D721Med (cell line): ENCODE data around the gene CPPED1.
"Not testable (repeated sequence)": the region's sequence is repeated elsewhere in the genome, so short reads cannot be mapped to it uniquely, and the experiment has no call there.

Experiments
- DNase-seq: peaks from one replicate; pipeline ENCODE4 v3.0.0; 2011; ENCODE audit warnings: low spot score; ENCODE audit not compliant: insufficient read length
- FAIRE-seq: peaks from 2 replicates; lab custom pipeline; 2011; peaks lifted over from hg19 to GRCh38; lab: Jason Lieb, UNC
- TF ChIP-seq, protein P1 (sequence below): IDR thresholded peaks from 2 replicates; pipeline ENCODE4 v1.5.1; 2012; ENCODE audit warnings: mild to moderate bottlenecking, control low read depth; ENCODE audit not compliant: insufficient read depth; ENCODE audit errors: missing control alignments

CPPED1 gene

DNA sequence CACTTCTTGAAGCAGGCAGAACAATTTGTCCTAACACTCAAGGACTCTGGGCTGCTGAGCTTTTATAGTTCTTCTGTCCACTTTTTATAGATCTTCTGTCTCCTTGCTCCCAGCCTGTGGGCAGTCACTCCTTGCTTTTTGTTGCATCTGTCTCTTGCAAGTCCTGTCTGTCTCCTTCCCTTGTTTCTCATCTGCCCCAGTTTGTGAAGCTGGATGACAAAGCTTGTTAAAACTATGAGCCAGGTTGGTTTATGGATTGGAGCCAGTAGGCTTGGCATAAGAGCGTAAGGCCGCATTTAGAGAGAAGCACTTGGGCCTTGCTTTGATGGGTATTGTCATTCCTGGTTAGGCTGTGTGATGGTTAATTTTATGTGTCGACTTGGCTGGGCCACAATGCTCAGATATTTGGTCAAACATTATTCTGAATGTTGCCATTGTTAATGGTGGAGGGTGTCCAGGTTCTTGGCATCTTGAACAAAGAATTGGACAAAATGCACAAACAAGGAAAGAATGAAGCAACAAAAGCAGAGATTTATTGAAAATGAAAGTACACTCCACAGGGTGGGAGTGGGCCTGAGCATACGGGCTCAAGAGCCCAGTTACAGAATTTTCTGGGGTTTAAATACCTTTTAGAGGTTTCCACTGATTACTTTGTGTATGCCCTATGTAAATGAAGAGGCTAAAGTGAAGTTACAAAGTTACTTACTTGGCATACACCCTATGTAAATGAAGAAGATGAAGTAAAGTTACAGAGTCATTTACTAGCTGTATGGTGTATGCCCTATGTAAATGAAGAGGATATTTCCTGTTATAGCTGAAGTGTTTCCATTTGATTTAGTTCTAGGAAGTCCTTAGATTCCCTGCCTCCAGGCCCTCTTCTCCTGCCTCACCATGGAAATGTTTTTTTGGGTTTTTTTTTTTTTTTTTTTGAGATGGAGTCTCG lies 8.0 kb upstream of the CPPED1 start:
- FAIRE-seq, result no peak
- no peak for DNase-seq
- TF ChIP-seq, protein P1, sequence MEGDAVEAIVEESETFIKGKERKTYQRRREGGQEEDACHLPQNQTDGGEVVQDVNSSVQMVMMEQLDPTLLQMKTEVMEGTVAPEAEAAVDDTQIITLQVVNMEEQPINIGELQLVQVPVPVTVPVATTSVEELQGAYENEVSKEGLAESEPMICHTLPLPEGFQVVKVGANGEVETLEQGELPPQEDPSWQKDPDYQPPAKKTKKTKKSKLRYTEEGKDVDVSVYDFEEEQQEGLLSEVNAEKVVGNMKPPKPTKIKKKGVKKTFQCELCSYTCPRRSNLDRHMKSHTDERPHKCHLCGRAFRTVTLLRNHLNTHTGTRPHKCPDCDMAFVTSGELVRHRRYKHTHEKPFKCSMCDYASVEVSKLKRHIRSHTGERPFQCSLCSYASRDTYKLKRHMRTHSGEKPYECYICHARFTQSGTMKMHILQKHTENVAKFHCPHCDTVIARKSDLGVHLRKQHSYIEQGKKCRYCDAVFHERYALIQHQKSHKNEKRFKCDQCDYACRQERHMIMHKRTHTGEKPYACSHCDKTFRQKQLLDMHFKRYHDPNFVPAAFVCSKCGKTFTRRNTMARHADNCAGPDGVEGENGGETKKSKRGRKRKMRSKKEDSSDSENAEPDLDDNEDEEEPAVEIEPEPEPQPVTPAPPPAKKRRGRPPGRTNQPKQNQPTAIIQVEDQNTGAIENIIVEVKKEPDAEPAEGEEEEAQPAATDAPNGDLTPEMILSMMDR, result no peak

DNA sequence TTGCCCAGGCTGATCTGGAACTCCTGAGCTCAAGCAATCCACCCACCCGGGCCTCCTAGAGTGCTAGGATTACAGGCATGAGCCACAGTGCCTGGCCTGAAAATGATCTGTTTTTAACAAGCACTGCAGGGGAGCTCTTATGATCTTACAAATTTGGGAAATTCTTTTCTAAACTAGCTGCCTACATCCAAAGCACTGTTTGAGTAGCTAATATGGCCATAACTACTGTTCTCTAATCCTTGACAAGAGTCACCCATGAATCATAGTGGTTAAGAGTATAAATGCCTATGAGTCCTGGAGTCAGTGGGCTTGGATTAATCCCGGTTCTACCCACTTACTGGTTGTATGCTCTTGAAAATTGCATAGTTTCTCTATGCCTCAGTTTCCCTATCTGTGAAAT lies 1.4 kb upstream of the CPPED1 start:
- FAIRE-seq, result no peak
- TF ChIP-seq, protein P1, result no peak
- DNase-seq, result no peak

DNA sequence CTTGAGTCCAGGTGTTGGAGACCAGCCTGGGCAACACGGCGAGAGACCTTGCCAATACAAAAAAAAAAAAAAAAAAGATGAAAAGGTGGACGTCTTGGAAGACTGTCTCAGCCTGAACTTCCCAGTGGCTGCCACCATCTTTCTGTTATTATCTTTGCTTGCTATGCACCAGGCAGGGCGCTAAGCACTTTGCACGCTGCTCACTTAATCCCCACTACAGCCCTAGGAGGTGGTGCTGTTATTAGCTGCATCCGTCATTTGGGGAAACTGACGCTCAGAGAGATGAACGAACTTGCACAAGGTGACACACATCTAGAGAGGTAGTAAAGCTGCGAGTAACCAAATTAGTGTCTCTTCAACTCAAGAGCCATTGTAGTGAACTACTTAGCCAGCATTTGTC lies 708 bp upstream of the CPPED1 start:
- no peak for FAIRE-seq
- TF ChIP-seq, protein P1, result no peak
- DNase-seq, result no peak

DNA sequence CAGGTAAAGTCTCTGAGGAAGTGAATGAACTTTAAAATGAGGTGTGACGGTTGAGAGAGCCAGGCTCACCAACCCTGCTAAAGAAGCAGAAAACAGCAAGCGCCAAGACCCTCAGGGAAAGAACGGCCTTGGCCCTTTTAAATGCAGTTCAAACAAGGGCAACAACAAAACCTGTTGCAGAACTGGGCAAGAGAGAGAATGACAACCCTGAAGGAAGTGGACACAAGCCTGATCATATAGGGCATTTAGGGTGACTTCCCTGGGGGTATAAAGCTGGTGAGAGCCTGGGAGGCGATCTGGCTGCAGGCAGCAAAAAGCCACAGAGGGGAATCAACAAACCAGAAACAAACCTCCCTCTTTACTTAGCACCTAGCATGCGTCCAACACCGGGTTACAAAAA lies 1.0 kb downstream of the CPPED1 start:
- DNase-seq (no peak), FAIRE-seq (no peak)
- TF ChIP-seq, protein P1, result no peak

DNA sequence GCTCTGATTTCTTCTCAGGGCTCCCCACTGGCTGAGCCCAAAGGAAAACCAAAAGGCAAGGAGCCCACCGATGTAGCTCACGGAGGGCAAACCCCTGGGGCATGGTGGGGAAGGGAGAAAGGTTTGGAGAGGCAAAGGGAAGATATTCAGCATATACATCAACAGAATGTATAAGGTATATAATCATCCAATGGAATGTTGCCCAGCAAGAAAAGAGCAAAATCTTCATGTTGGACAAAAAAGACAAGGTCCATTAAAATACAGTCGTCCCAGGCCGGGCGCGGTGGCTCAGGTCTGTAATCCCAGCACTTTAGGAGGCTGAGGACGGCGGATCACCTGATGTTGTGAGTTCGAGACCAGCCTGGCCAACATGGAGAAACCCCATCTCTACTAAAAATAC lies 1.6 kb downstream of the CPPED1 start:
- FAIRE-seq, result no peak
- TF ChIP-seq, protein P1, result no peak
- DNase-seq, result no peak

DNA sequence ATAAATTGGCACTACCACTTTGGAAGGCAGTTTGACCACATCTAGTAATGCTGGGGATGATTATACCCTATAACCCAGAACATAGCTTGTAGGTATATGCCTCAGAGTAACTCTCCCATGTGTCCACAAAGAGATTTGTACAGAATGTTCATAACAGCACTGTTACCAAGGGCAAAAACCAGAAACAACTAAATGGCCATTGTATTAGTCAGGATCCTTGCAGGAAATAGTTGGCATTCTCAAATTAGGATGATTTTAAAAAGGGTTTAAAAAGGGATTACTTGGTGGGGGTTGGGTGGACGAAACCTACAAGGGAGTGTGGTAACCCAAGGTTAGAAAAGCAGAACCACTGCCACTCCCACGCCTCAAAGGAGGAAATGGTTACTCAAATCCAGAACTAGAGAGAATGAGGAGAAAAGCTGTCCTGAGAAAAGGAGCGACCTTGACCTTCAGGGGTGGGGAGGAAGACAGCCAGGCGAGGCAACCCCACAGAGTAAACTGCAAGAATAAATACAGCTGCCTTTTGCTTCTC lies 2.1 kb downstream of the CPPED1 start:
- DNase-seq (no peak), FAIRE-seq (no peak)
- TF ChIP-seq, protein P1, result no peak

DNA sequence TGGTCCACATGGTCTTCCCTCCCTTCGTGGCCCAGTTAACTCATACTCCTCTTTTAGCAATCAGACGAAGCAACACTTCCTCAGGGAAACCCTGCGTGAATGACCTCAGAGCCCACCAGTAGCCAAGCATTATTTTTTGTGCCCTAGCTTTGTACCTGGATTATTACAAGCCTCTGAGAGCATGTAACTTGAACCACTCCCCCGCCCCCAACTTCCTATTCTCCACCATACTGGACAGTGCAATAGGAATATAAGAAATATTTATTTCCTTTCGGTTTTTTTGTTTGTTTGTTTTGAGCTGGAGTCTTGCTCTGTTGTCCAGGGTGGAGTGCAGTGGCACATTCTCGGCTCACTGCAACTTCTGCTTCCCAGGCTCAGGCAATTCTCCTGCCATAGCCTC lies 2.9 kb downstream of the CPPED1 start:
- TF ChIP-seq, protein P1, result no peak
- FAIRE-seq (no peak), DNase-seq (no peak)

DNA sequence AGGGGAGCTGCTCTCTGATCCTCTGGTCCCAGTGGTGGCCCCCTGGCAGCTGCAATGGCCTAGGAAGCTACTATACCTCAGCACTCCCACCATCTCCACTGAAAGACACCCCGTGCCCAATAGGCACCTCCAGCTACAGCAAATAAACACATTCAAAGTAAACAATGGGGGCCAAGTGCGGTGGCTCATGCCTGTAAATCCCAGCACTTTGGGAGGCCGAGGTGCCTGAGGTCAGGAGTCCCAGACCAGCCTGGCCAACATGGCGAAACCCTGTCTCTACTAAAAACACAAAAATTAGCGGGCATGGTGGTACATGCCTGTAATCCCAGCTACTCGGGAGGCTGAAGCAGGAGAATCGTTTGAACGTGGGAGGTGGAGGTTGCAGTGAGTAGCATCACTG lies 3.7 kb downstream of the CPPED1 start:
- FAIRE-seq, DNase-seq: not testable (repeated sequence)
